Choroid plexus epithelial cell (primary cell): Measurements from ENCODE around the gene MX1.

Source experiments
- DNase-seq: peaks from one replicate; pipeline ENCODE4 v3.0.0-alpha.2; 2010; ENCODE audit warnings: low read depth
- H3K4me3 ChIP-seq: 2 replicates; pipeline ENCODE4 v1.5.1; 2011; ENCODE audit warnings: low read depth, mild to moderate bottlenecking, control low read depth, low read length, moderate library complexity
- CTCF ChIP-seq: conservative IDR thresholded peaks from 2 replicates; pipeline ENCODE4 v1.5.1; 2011; ENCODE audit warnings: low read depth, mild to moderate bottlenecking, control low read depth, inconsistent platforms, low read length, moderate library complexity

MX1 gene

DNA sequence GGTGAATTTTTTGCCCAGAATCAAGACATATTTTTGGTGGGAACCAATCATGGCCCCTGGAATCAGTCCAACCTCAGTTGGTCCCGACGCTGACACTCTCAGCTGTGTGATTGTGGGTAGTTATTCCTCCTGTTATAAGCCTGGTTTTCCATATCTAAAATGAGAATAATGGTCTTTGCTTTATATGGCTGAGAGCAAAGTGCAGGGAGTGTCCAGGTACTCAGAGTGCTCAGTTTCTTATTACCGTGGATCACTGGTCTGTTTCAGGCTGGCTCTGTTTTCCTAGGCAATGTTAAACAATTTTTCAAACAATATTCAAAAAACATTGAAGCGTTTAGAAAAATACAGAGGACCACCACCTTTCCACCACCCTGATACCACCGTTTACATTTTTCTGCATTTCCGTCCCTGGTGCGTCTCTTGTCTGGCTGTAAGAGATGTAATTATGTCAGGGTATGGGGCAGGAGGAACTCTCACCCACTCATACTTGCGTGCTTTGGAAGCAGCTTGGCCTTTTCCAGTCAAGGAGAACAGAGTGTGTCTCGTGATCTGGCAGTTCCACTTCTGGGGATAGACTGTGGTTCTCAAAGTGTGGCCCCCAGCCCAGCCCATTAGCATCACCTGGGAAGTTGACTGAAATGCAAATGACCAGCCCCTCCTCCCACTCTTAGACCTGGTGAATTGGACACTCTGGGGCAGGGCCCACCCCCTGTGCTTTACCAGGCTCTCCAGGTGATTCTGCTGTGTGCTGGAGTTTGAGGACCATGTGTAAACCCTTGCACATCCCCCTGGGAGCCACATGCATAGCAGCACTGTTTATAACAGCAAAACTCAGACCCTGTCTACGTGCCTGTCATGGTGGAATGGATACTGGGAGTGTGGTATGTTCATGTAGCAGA lies 6.8 kb downstream of the MX1 start:
- DNase-seq = no peak
- TF ChIP-seq CTCF = no peak

GRCh38 chr21:41433566-41433965 lies 7.5 kb downstream of the MX1 start:
- H3K4me3 ChIP-seq = no peak overlapping the region
- no peak for TF ChIP-seq CTCF
- no peak for DNase-seq

More for the DNA sequence above, 6.8 kb downstream of the MX1 start:
- no peak overlapping the region for H3K4me3 ChIP-seq

DNA sequence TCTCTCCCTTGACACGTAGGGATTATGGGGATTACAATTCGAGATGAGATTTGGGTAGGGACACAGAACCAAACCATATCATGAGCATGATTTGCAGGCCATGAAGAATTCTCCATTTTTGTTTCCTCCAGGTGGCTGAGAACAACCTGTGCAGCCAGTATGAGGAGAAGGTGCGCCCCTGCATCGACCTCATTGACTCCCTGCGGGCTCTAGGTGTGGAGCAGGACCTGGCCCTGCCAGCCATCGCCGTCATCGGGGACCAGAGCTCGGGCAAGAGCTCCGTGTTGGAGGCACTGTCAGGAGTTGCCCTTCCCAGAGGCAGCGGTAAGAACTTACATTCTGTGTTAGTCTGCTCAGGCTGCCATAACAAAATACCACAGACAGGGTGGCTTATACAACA lies 9.7 kb downstream of the MX1 start:
- H3K4me3 ChIP-seq = no peak overlapping the region
- DNase-seq = no peak
- TF ChIP-seq CTCF = no peak

GRCh38 chr21:41437729-41438128 lies 11.7 kb downstream of the MX1 start:
- TF ChIP-seq CTCF = no peak
- no peak overlapping the region for H3K4me3 ChIP-seq
- DNase-seq = no peak

GRCh38 chr21:41438425-41439113 lies 12.5 kb downstream of the MX1 start:
- DNase-seq = no peak
- no peak overlapping the region for H3K4me3 ChIP-seq
- no peak for TF ChIP-seq CTCF

DNA sequence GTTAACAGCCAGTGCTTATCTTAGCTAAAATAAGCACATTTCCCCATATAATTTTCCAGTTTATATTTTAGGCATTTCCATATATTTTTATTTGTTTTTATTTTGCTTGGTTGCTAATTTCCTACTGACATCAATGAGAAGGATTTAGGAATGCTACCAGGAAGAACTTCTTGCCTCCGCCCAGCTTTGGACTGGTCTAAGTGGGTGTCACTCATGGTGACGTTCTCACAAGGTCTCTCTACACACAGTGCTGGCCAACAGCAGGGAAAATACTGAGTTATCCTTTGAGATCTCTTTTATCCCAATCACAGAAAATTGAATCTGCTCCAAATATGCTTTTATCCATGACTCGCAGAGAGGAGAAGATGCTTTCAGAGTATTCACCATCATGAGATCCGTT lies 13.2 kb downstream of the MX1 start:
- H3K4me3 ChIP-seq = no peak overlapping the region
- no peak for TF ChIP-seq CTCF
- DNase-seq = no peak
